AG09319 (cell line): Measurements from ENCODE around the gene RANGAP1.

Experiments used
- DNase-seq: peaks from one replicate; pipeline ENCODE4 v3.0.0-alpha.2; 2010; ENCODE audit warnings: low read depth; ENCODE audit errors: extremely low read depth
- CTCF ChIP-seq: IDR thresholded peaks from 2 replicates; pipeline ENCODE4 v1.5.1; 2011; ENCODE audit warnings: low read depth, mild to moderate bottlenecking, inconsistent platforms, low read length, moderate library complexity

The RANGAP1 gene

GRCh38 chr22:41239443-41240128 is 46.4 kb downstream of the RANGAP1 start:
- no peak for TF ChIP-seq CTCF
- no peak for DNase-seq

- TF ChIP-seq CTCF: no peak
- DNase-seq: no peak
Measured at GRCh38 chr22:41238570-41239442, 47.2 kb downstream of the RANGAP1 start.

GRCh38 chr22:41237707-41238569 is 48.0 kb downstream of the RANGAP1 start:
- peak; percentile 39 for TF ChIP-seq CTCF
- DNase-seq: no peak

- TF ChIP-seq CTCF: no peak
- DNase-seq: no peak
Measured at GRCh38 chr22:41237036-41237706, 48.8 kb downstream of the RANGAP1 start.

GRCh38 chr22:41234815-41235695 is 50.9 kb downstream of the RANGAP1 start:
- no peak for DNase-seq
- TF ChIP-seq CTCF: no peak

GRCh38 chr22:41231369-41231768 is 54.6 kb downstream of the RANGAP1 start:
- no peak for TF ChIP-seq CTCF
- DNase-seq: no peak
